Fibroblast of the aortic adventitia (primary cell): ENCODE results near the gene FAM149B1. TPM values are rescaled to one million over a fixed set of nuclear protein-coding genes. Genes with fewer than 3 reads are reported as not detected.

Experiments
- DNase-seq: peaks from one replicate; pipeline ENCODE4 v3.0.0-alpha.2; 2010; ENCODE audit warnings: low read depth
- H3K4me3 ChIP-seq: 2 replicates; pipeline ENCODE4 v1.5.1; 2011; ENCODE audit warnings: low read depth, mild to moderate bottlenecking, control low read depth, low read length, moderate library complexity
- CTCF ChIP-seq: IDR thresholded peaks from 2 replicates; pipeline ENCODE4 v1.5.1; 2011; ENCODE audit warnings: mild to moderate bottlenecking, low read length, control low read depth, inconsistent platforms; ENCODE audit not compliant: insufficient read depth
- total RNA-seq: library from RNA; depleted of rRNA; stranded (reverse); fragments of >200 nt; gene quantifications from 2 replicates; pipeline ENCODE4 v1.2.3, GENCODE V29; 2012; ENCODE audit warnings: low replicate concordance

The FAM149B1 gene
- total RNA-seq = 30.8 and 47.5 TPM in 2 replicates

GRCh38 chr10:73167783-73168464 is at the start of gene FAM149B1, which contains the start of gene ECD:
TSS of gene FAM149B1 (plus strand) at chr10:73168119. CDS start at chr10:73168340, 221 bp downstream.
TSS of gene ECD (minus strand) at chr10:73168008. CDS start at chr10:73163937, 4,071 bp downstream.
- no peak for TF ChIP-seq CTCF

GRCh38 chr10:73119457-73119856 is 48.5 kb upstream of the FAM149B1 start:
- DNase-seq = no peak
- TF ChIP-seq CTCF = no peak
- no peak overlapping the region for H3K4me3 ChIP-seq

More at GRCh38 chr10:73167783-73168464, at the start of gene FAM149B1, which contains the start of gene ECD:
- DNase-seq = peak; percentile 93
- peak within 1 kb of the TSS; percentile 71 for H3K4me3 ChIP-seq

GRCh38 chr10:73119952-73120351 is 48.0 kb upstream of the FAM149B1 start:
- no peak for TF ChIP-seq CTCF

GRCh38 chr10:73126343-73126742 is 41.6 kb upstream of the FAM149B1 start:
- DNase-seq = no peak
- TF ChIP-seq CTCF = no peak
- no peak overlapping the region for H3K4me3 ChIP-seq

More at GRCh38 chr10:73119952-73120351, 48.0 kb upstream of the FAM149B1 start:
- H3K4me3 ChIP-seq = no peak overlapping the region
- DNase-seq = no peak

GRCh38 chr10:73131301-73131700 is 36.6 kb upstream of the FAM149B1 start:
- H3K4me3 ChIP-seq = no peak overlapping the region
- TF ChIP-seq CTCF = no peak
- no peak for DNase-seq

- H3K4me3 ChIP-seq = no peak overlapping the region
- no peak for TF ChIP-seq CTCF
- DNase-seq = no peak
These were observed 35.8 kb upstream of the FAM149B1 start for GRCh38 chr10:73131913-73132686.
